Stimulated activated CD8-positive, alpha-beta memory T cell treated with anti-CD3 and anti-CD28 coated beads, Interleukin-4, amount 100 ng/mL, for 24 hours (primary cell): ENCODE results near the gene SLC25A48.

ENCODE experiments used
- DNase-seq: peaks from one replicate; pipeline ENCODE4 v3.0.0-alpha.2; 2020; ENCODE audit warnings: low read depth

SLC25A48 gene

DNA sequence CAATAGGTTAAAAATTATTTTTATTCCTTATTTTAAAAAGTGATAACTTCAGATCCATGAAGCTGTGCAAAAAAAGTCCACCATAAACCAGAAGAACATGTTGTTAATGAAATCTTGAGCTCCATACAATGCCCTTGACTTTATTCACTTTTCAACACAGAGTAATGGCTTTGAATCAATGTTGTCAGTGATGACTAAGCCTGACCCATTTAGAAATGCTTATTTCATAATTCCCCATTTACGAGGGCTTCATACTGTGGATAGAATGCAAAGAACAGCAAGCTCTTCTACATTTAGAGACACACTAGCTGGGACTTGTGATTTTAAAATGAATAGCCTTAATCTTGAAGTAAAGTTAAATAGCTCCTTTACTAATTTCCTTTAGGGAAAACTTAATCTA lies 86.9 kb downstream of the SLC25A48 start:
- DNase-seq: no peak

DNA sequence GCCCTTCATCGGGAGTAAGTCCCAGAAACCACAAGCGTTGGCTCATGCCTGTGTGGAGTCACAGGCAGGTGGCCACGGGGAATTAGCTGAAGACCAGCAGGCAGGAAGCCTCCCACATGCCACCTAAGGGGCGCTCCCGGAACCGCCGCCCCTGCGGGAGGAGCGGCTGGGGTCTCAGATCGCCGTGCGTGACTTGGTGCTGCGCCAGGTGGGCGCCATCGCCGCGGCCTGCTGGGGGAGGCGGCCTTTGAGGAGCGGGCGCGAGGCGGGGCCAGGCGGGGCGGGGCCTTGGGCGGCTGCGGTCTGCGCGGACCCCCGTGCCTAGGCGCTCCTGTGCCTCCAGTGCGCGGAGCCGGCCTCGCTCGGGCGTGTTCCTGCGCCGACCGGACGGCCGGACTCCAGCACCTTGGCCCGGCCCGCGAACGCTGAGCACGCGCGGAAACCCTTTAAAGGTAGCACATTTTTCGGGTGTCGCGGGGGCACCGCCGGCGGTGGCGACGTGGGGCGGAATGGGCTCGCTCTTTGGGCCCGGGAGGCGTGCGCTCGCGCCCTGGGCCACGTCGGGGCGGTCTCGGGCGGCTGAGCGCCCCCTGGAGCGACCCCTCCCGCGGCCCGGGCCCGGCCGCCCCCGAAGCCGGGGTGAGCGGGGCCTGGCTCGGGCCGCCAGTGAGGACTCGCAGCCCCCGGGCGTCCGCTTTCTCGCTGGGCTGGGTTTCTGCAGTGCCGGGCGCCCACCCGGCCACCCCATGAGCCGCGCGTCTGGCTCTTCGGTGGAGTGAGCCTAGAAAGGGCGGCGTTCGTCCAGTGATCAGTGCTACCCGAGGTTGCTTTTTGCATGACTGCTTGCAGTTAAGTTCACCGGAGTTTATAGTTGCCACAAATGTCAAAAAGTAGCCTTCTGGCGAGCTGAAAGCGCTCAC lies 95.8 kb downstream of the SLC25A48 start:
- no peak for DNase-seq

DNA sequence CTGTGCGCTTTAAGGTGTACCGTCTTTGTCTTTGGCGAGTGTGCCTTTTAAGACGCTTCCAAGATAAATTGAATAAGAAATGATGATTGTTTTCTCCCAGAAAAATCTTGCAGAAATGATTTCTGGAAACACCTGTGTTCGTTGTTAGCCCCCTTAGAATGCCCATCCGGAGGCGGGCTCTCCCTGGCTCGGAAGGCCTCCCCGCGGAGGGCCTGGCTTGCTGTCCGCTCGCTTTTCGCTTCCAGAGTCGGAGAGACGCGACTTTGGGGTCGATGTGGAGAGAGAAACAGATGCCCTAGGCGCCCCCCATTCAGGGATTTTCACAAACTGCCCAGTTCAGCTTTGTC lies 96.5 kb downstream of the SLC25A48 start:
- no peak for DNase-seq

DNA sequence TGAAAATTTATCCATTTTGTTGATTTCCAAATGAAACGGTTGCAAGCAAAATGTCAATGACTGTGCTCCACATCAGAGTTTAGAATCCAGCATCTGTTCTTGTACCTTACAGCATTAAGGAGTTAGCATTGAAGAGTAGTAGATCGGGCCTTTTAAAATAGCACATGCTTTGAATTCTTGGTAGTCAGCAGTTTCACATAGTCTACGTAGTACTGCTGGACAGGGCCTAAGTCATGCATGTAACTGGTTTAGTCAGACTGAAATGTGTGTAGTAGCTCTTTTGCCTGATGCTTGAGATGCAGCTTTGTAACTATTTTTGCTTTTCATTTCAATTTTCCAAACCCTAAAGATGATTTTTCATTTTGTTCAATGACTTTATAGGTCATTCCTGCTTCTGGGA lies 100.5 kb downstream of the SLC25A48 start:
- no peak for DNase-seq

DNA sequence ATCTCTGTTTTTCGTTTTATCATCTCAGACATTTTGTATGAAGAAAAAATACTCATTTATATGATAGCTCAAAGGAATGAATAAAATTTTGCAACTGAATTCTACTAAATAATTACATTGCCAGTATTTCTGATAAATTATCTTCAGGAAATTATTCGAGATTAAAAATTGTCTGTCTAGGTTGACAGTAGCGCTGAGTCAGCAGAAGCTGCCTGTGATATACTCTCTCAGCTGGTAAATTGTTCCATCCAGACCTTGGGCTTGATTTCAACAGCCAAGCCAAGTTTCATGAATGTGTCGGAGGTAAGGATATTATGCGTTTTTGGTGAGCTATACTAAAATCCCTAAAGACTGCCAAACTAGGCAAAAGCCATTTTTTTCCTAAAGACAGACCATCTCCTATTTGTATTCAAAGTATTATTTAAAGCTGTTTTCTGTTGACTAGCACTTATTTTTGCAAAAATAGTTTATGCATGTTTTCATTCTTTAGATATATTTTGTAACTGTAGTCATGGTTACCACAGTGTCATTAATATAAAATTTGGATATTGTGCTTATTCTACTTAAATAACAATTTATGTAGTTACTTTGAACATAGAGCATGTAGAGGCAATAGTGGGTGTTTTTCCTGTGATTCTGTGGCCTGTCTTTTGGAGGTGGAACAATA lies 102.9 kb downstream of the SLC25A48 start:
- no peak for DNase-seq
